Measurements from ENCODE around the gene XNDC1N. TPM values are rescaled to one million over a fixed set of nuclear protein-coding genes. Genes with fewer than 3 reads are reported as not detected.

XNDC1N gene
- total RNA-seq, result 11.3 and 12.9 TPM in 2 replicates
- long read RNA-seq, partial matches to known transcripts, result 0 of 11 reads
- long read RNA-seq, other reads (novel, unspliced or antisense), result 11 of 11 reads

DNA sequence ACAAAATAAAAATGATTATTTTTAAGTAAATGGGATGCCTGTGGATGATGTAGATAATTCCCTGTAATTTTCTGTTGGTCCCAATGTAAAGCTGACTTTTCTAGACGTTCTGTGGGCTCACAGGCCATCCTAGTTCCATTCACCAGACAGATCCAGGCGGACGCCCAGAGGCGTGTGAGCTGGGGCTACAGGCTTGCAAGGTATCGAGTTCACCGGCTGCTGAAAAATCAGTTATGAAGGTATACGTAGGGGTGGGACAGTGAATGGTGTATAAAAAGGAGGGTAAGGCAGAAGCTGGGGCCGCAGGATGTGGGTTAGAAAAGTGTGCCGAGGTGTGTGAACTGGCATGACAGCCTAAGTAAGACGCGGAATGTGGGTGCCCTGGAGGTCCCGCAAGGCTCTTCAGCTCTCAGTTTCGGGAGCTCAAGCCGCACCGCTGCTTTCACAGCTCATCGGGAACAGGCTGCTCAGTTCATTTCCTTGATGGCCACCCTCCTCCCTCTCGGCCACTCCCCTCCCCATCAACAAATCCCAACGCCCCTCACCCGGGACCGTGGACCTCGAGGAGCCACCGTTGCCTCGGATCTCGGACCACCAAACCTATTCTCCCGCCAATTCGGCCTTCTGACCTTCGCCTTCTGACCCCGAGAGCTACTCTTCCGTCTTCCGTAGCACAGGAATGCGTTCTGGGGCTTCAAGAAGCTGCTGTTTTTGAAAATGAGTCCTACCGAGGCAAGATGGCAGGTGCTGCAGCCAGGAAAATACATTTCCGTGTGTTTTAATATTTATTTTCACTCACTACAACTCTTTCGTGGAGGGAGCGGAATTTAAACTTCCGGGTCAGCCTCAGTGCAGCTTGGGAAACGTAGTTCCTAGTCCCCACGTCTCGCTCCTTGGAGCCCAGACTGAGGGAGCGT lies at the start of gene XNDC1N:
Gene XNDC1N (minus strand): TSS at position 775 of the 917 bp plus-strand sequence. CDS start 5,241 bp downstream, outside the sequence.
- H3K36me3 Mint-ChIP-seq (ENCODE audit: low read depth), result no peaks in the 10 kb centered on the region
- TF ChIP-seq CTCF (conservative IDR thresholded peaks at IDR 0.05), result no peak
- no peaks in the 10 kb centered on the region for H3K9me3 Mint-ChIP-seq
- H3K4me3 Mint-ChIP-seq, result peak within 1 kb of the TSS; percentile 97
- no peaks in the 10 kb centered on the region for H3K27me3 Mint-ChIP-seq (ENCODE audit: low read depth)
- peak within 1 kb of the TSS; percentile 100 for H3K27ac Mint-ChIP-seq (ENCODE audit: unreplicated experiment)
- peaks cover 38% of the 10 kb centered on the region for H3K4me1 Mint-ChIP-seq
- DNase-seq (ENCODE audit: low read depth, low spot score), result peak; percentile 61

DNA sequence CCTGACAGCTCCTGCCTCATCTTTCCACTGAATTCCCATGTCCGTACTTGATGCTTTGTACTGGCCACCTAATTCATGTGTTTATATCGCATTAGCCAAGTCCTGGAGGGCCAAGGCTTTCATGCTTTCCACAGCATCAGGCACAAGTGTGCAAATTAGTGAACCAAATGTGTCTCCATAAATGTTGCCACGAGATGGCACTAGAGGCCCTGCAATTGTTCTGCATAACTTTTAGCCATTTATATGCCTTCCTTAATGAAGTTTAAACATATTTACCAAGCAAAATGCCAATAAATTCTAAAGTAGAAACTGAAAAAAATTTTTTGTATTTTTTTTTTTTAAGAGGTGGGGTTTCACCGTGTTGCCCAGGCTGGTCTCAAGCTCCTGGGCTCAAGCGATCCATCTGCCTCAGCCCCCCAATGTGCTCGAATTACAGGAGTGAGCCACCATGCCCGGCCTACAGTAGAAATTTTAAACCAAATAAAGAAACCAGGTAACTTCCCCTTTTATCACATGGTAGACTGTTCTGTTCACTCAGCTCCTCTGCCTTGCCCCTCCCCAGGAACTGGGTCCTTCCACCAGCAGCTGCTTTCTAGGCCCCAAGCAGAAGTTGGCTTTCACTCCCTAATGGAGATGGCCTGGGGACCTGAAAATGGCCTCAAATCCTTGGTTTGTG lies 49.5 kb upstream of the XNDC1N start:
- peak; percentile 77 for TF ChIP-seq CTCF (conservative IDR thresholded peaks at IDR 0.05)
- Mint-ChIP-seq H3K4me1 (no peaks in the 10 kb centered on the region), H3K4me3 (no peak overlapping the region)

DNA sequence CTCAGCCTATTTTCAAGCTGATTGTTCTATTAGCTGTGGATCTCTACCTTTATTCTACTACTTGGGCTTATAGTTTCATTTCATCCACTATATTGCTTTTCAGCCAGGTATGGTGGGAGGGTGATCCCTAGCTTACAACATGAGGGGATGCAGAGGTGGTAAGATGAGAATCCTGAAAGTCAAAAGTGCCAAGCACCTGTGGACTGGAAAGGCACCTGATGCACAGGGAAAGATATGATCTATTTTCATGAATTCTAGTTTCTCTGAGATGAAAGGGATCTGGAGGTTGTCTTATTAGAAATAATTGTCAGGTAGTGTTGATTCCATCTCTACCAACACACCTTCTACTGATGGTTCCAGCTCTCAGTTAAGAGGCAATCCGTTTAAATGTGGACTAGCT lies 48.7 kb upstream of the XNDC1N start:
- H3K4me3 Mint-ChIP-seq, result no peak overlapping the region
- H3K9me3 Mint-ChIP-seq, result no peaks in the 10 kb centered on the region
- H3K36me3 Mint-ChIP-seq (ENCODE audit: low read depth), result peaks cover 4% of the 10 kb centered on the region
- H3K27me3 Mint-ChIP-seq (ENCODE audit: low read depth), result no peaks in the 10 kb centered on the region
- DNase-seq (ENCODE audit: low read depth, low spot score), result no peak
- H3K4me1 Mint-ChIP-seq, result no peaks in the 10 kb centered on the region
- H3K27ac Mint-ChIP-seq (ENCODE audit: unreplicated experiment), result no peak overlapping the region
- TF ChIP-seq CTCF (conservative IDR thresholded peaks at IDR 0.05), result no peak

More for the DNA sequence above, 49.5 kb upstream of the XNDC1N start:
- no peaks in the 10 kb centered on the region for H3K9me3 Mint-ChIP-seq
- no peak overlapping the region for H3K27ac Mint-ChIP-seq (ENCODE audit: unreplicated experiment)
- no peaks in the 10 kb centered on the region for H3K27me3 Mint-ChIP-seq (ENCODE audit: low read depth)
- peaks cover 3% of the 10 kb centered on the region for H3K36me3 Mint-ChIP-seq (ENCODE audit: low read depth)
- peak; percentile 48 for DNase-seq (ENCODE audit: low read depth, low spot score)

GRCh38 chr11:71976551-71976950 lies 48.2 kb upstream of the XNDC1N start:
- H3K27ac Mint-ChIP-seq (ENCODE audit: unreplicated experiment), result no peak overlapping the region
- no peaks in the 10 kb centered on the region for H3K9me3 Mint-ChIP-seq
- no peak for DNase-seq (ENCODE audit: low read depth, low spot score)
- TF ChIP-seq CTCF (conservative IDR thresholded peaks at IDR 0.05), result no peak
- no peaks in the 10 kb centered on the region for H3K27me3 Mint-ChIP-seq (ENCODE audit: low read depth)
- no peaks in the 10 kb centered on the region for H3K4me1 Mint-ChIP-seq
- peaks cover 6% of the 10 kb centered on the region for H3K36me3 Mint-ChIP-seq (ENCODE audit: low read depth)
- H3K4me3 Mint-ChIP-seq, result no peak overlapping the region

GRCh38 chr11:71971680-71972079 lies 43.3 kb upstream of the XNDC1N start:
- Mint-ChIP-seq H3K9me3 (no peaks in the 10 kb centered on the region), H3K27ac (ENCODE audit: unreplicated experiment) (no peak overlapping the region), H3K36me3 (ENCODE audit: low read depth) (peaks cover 4% of the 10 kb centered on the region), H3K27me3 (ENCODE audit: low read depth) (no peaks in the 10 kb centered on the region), H3K4me3 (no peak overlapping the region), H3K4me1 (no peaks in the 10 kb centered on the region)
- no peak for TF ChIP-seq CTCF (conservative IDR thresholded peaks at IDR 0.05)
- no peak for DNase-seq (ENCODE audit: low read depth, low spot score)

Measured in neural crest cell (in vitro differentiated cells).